ENCODE results near the gene ZFP92.

The ZFP92 gene

GRCh38 chrX:153408221-153408721, 3.0 kb upstream of the ZFP92 start:
- DNase-seq (ENCODE audit: low spot score): no peak

GRCh38 chrX:153408871-153409351, 2.4 kb upstream of the ZFP92 start:
- DNase-seq (ENCODE audit: low spot score): no peak

- no peak for DNase-seq (ENCODE audit: low spot score)
These were observed 1.7 kb upstream of the ZFP92 start for GRCh38 chrX:153409414-153410101.

- DNase-seq (ENCODE audit: low spot score): no peak
These were observed 899 bp upstream of the ZFP92 start for GRCh38 chrX:153410373-153410772.

- DNase-seq (ENCODE audit: low spot score): no peak
These were observed 401 bp upstream of the ZFP92 start for GRCh38 chrX:153410888-153411254.

- no peak for DNase-seq (ENCODE audit: low spot score)
These were observed 809 bp downstream of the ZFP92 start for GRCh38 chrX:153411988-153412574.

GRCh38 chrX:153412746-153413720, 1.8 kb downstream of the ZFP92 start:
- DNase-seq (ENCODE audit: low spot score): no peak

GRCh38 chrX:153413731-153414130, 2.5 kb downstream of the ZFP92 start:
- DNase-seq (ENCODE audit: low spot score): no peak

- DNase-seq (ENCODE audit: low spot score): no peak
These were observed 3.7 kb downstream of the ZFP92 start for GRCh38 chrX:153414856-153415510.

GRCh38 chrX:153416781-153417450, 5.6 kb downstream of the ZFP92 start:
- DNase-seq (ENCODE audit: low spot score): no peak

- no peak for DNase-seq (ENCODE audit: low spot score)
These were observed 6.4 kb downstream of the ZFP92 start for GRCh38 chrX:153417637-153418036.

- DNase-seq (ENCODE audit: low spot score): no peak
These were observed 9.8 kb downstream of the ZFP92 start for GRCh38 chrX:153420851-153421599.

GRCh38 chrX:153421856-153422255, 10.6 kb downstream of the ZFP92 start:
- DNase-seq (ENCODE audit: low spot score): no peak

GRCh38 chrX:153423652-153424051, 12.4 kb downstream of the ZFP92 start:
- DNase-seq (ENCODE audit: low spot score): no peak

- no peak for DNase-seq (ENCODE audit: low spot score)
These were observed 14.9 kb downstream of the ZFP92 start for GRCh38 chrX:153426204-153426603.

- DNase-seq (ENCODE audit: low spot score): no peak
These were observed 19.5 kb downstream of the ZFP92 start for GRCh38 chrX:153430796-153431195.

- no peak for DNase-seq (ENCODE audit: low spot score)
These were observed 21.9 kb downstream of the ZFP92 start for GRCh38 chrX:153433161-153433680.

GRCh38 chrX:153433781-153434285, 22.6 kb downstream of the ZFP92 start:
- DNase-seq (ENCODE audit: low spot score): no peak

GRCh38 chrX:153434801-153435200, 23.5 kb downstream of the ZFP92 start:
- no peak for DNase-seq (ENCODE audit: low spot score)

GRCh38 chrX:153435845-153436244, 24.6 kb downstream of the ZFP92 start:
- no peak for DNase-seq (ENCODE audit: low spot score)

Measured in SK-N-DZ (cell line).